Astrocyte (in vitro differentiated cells and primary cell): Measurements from ENCODE around the gene COL5A1.

ENCODE experiments used
- CTCF ChIP-seq: IDR thresholded peaks from 2 replicates; pipeline ENCODE4 v1.5.1; 2011; ENCODE audit warnings: low read depth, mild to moderate bottlenecking, inconsistent platforms, low read length, moderate library complexity; ENCODE audit not compliant: insufficient read depth
- EZH2 ChIP-seq: IDR thresholded peaks from 2 replicates; pipeline ENCODE4 v1.6.1; 2012; ENCODE audit warnings: mild to moderate bottlenecking, low read length, inconsistent platforms; ENCODE audit not compliant: insufficient read depth

DNA sequence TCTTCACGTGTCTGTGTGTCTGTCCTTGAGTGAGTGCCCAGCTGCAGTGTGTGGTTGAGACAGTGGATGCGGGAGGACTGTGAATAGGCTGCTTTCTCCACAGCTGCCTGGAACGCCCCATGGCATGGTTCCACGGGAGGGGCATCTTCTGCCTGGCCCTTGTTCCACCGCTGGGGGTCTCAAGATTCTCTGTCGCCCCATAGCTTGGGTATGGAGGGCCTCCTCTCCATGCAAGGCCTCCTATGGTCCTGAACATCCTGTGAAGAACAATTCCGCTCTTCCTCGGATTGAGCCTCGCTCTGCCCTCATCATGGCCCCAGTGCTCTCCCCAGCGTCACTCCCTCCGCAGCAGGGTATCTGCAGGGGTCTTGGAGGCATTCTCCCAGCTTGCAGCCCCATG lies 36.1 kb downstream of the COL5A1 start:
- TF ChIP-seq EZH2 (no peak), CTCF (no peak)
